IMR-90 (cell line): ENCODE data around the gene AFG3L2. TPM values are rescaled to one million over a fixed set of nuclear protein-coding genes. Genes with fewer than 3 reads are reported as not detected.

Source experiments
- ATAC-seq: fragments of 200-7000 bp; cut with Tn5 transposase; 2 replicates; pipeline ENCODE4 v1.9.1; 2020; ENCODE audit warnings: low read depth, mild to moderate bottlenecking, moderate library complexity
- BruUV-seq: library from RNA; stranded (reverse); fragments of 400-500 nt; replicated peaks from 2 replicates; lab custom pipeline; 2021; lab: Mats Ljungman, UMichigan
- CTCF ChIA-PET: fragments of 300-600 bp; formaldehyde crosslinking; extraction: SDS; loops from one replicate; lab custom pipeline; 2021; ENCODE audit warnings: antibody characterized with exemption; lab: Yijun Ruan, JAX
- POLR2A ChIA-PET: fragments of 300-600 bp; sonication (Branson Sonifier 250); formaldehyde crosslinking; loops from one replicate; lab custom pipeline; 2022; ENCODE audit warnings: antibody characterized with exemption; ENCODE audit not compliant: unreplicated experiment; lab: Charles Lee
- DNase-seq: peaks from one replicate; pipeline ENCODE4 v3.0.0; 2013
- H2AFZ ChIP-seq: replicated peaks from 2 replicates; pipeline ENCODE3; 2013; ENCODE audit warnings: low read length, mild to moderate bottlenecking; ENCODE audit not compliant: poor library complexity
- H2AK5ac ChIP-seq: 2 replicates; pipeline ENCODE4 v1.6.1; 2013; ENCODE audit warnings: low read depth, low read length, inconsistent platforms
- H2AK9ac ChIP-seq: replicated peaks from 2 replicates; pipeline ENCODE3; 2013; ENCODE audit warnings: mild to moderate bottlenecking, low read depth, low read length, moderate library complexity; ENCODE audit not compliant: poor library complexity
- H2BK120ac ChIP-seq: 2 replicates; pipeline ENCODE4 v1.6.1; 2013; ENCODE audit warnings: low read depth, low read length, inconsistent platforms
- H2BK15ac ChIP-seq: 3 replicates; pipeline ENCODE4 v1.6.1; 2013; ENCODE audit warnings: low read depth, low read length, inconsistent platforms
- H2BK20ac ChIP-seq: 2 replicates; pipeline ENCODE4 v1.6.1; 2013; ENCODE audit warnings: low read depth, mild to moderate bottlenecking, inconsistent platforms, low read length, moderate library complexity
- H2BK5ac ChIP-seq: 2 replicates; pipeline ENCODE4 v1.6.1; 2013; ENCODE audit warnings: mild to moderate bottlenecking, low read depth, low read length, inconsistent platforms; ENCODE audit not compliant: poor library complexity, severe bottlenecking
- H3K14ac ChIP-seq: replicated peaks from 2 replicates; pipeline ENCODE4 v1.6.1; 2013; ENCODE audit warnings: low read depth, low read length, inconsistent platforms
- H3K18ac ChIP-seq: 2 replicates; pipeline ENCODE4 v1.6.1; 2013; ENCODE audit warnings: low read depth, low read length, control low read depth
- H3K23ac ChIP-seq: 2 replicates; pipeline ENCODE4 v1.6.1; 2013; ENCODE audit warnings: low read depth, low read length, inconsistent platforms
- H3K27ac ChIP-seq: 2 replicates; pipeline ENCODE4 v1.5.1; 2013; ENCODE audit warnings: mild to moderate bottlenecking, control low read depth, low read length; ENCODE audit not compliant: insufficient read depth
- H3K27me3 ChIP-seq: 2 replicates; pipeline ENCODE4 v1.6.1; 2013; ENCODE audit warnings: low read length; ENCODE audit not compliant: control insufficient read depth, insufficient read depth
- H3K36me3 ChIP-seq: 2 replicates; pipeline ENCODE4 v1.6.1; 2013; ENCODE audit warnings: low read length, mixed read lengths; ENCODE audit not compliant: control insufficient read depth, insufficient read depth
- H3K4ac ChIP-seq: 2 replicates; pipeline ENCODE4 v1.6.1; 2013; ENCODE audit warnings: low read depth, low read length, inconsistent platforms
- H3K4me1 ChIP-seq: 2 replicates; pipeline ENCODE4 v1.6.1; 2013; ENCODE audit warnings: low read length, mixed read lengths; ENCODE audit not compliant: control insufficient read depth, insufficient read depth
- H3K4me2 ChIP-seq: 2 replicates; pipeline ENCODE4 v1.6.1; 2013; ENCODE audit warnings: low read depth, mild to moderate bottlenecking, control low read depth, low read length, moderate library complexity
- H3K4me3 ChIP-seq: 2 replicates; pipeline ENCODE4 v1.5.1; 2013; ENCODE audit warnings: low read depth, mild to moderate bottlenecking, control low read depth, low read length, moderate library complexity; ENCODE audit not compliant: insufficient read depth
- H3K56ac ChIP-seq: 2 replicates; pipeline ENCODE4 v1.6.1; 2013; ENCODE audit warnings: low read length, inconsistent platforms; ENCODE audit not compliant: insufficient read depth; ENCODE audit errors: extremely low read depth
- H3K79me1 ChIP-seq, 2 experiments: 2 replicates each; pipeline ENCODE4 v1.6.1; 2013; ENCODE audit warnings: low read length in 2 of 2, inconsistent platforms in 1 of 2, low read depth in 1 of 2
- H3K9ac ChIP-seq: 2 replicates; pipeline ENCODE4 v1.6.1; 2013; ENCODE audit warnings: low read depth, low read length, control low read depth
- H3K9me1 ChIP-seq: 2 replicates; pipeline ENCODE4 v1.6.1; 2013; ENCODE audit warnings: low read length, inconsistent platforms; ENCODE audit not compliant: insufficient read depth
- H3K9me3 ChIP-seq: 2 replicates; pipeline ENCODE4 v1.6.1; 2013; ENCODE audit warnings: low read length; ENCODE audit not compliant: control insufficient read depth, insufficient read depth
- H4K20me1 ChIP-seq: 2 replicates; pipeline ENCODE4 v1.6.1; 2013; ENCODE audit warnings: low read length, inconsistent platforms; ENCODE audit not compliant: insufficient read depth
- H4K5ac ChIP-seq: 2 replicates; pipeline ENCODE4 v1.6.1; 2013; ENCODE audit warnings: mild to moderate bottlenecking, low read depth, low read length, control low read depth
- H4K8ac ChIP-seq, 2 experiments: 2 replicates each; pipeline ENCODE4 v1.6.1; 2013; ENCODE audit warnings: low read depth in 2 of 2, low read length in 2 of 2, control low read depth in 1 of 2, inconsistent platforms in 1 of 2
- H4K91ac ChIP-seq: 2 replicates; pipeline ENCODE4 v1.6.1; 2013; ENCODE audit warnings: low read depth, low read length, inconsistent platforms; ENCODE audit not compliant: insufficient read depth
- BHLHE40 ChIP-seq: fragments of 150-350 bp; IDR thresholded peaks from 2 replicates; pipeline ENCODE4 v1.6.1; 2016; ENCODE audit warnings: mild to moderate bottlenecking, low read depth, low read length
- CEBPB ChIP-seq: IDR thresholded peaks from 2 replicates; pipeline ENCODE4 v1.6.1; 2012; ENCODE audit warnings: low read depth, low read length, improper control_type of control experiment
- CHD1 ChIP-seq: IDR thresholded peaks from 2 replicates; pipeline ENCODE4 v1.6.1; 2012; ENCODE audit warnings: low read depth, low read length, improper control_type of control experiment
- CTCF ChIP-seq: conservative IDR thresholded peaks from 2 replicates; pipeline ENCODE4 v1.5.1; 2012; ENCODE audit warnings: mild to moderate bottlenecking, low read depth, low read length, improper control_type of control experiment
- ELK1 ChIP-seq: fragments of 150-350 bp; IDR thresholded peaks from 2 replicates; pipeline ENCODE4 v1.6.1; 2016; ENCODE audit warnings: low read depth, mild to moderate bottlenecking, low read length, moderate library complexity, borderline replicate concordance
- FOS ChIP-seq: fragments of 150-350 bp; IDR thresholded peaks from 2 replicates; pipeline ENCODE4 v1.6.1; 2016; ENCODE audit warnings: low read depth, low read length
- MAFK ChIP-seq: IDR thresholded peaks from 2 replicates; pipeline ENCODE4 v1.6.1; 2012; ENCODE audit warnings: low read depth, low read length, improper control_type of control experiment
- MAZ ChIP-seq: IDR thresholded peaks from 2 replicates; pipeline ENCODE4 v1.6.1; 2012; ENCODE audit warnings: low read depth, mild to moderate bottlenecking, low read length, improper control_type of control experiment, moderate library complexity, borderline replicate concordance
- MXI1 ChIP-seq: IDR thresholded peaks from 2 replicates; pipeline ENCODE4 v1.6.1; 2012; ENCODE audit warnings: low read depth, mild to moderate bottlenecking, low read length, moderate library complexity, borderline replicate concordance
- NFE2L2 ChIP-seq: fragments of 150-350 bp; IDR thresholded peaks from 2 replicates; pipeline ENCODE4 v1.6.1; 2016; ENCODE audit warnings: low read depth, mild to moderate bottlenecking, low read length
- POLR2A ChIP-seq: IDR thresholded peaks from 2 replicates; pipeline ENCODE4 v1.6.1; 2012; ENCODE audit warnings: mild to moderate bottlenecking, low read depth, low read length
- RAD21 ChIP-seq: IDR thresholded peaks from 2 replicates; pipeline ENCODE4 v1.6.1; 2012; ENCODE audit warnings: low read length, improper control_type of control experiment
- RCOR1 ChIP-seq: IDR thresholded peaks from 2 replicates; pipeline ENCODE4 v1.6.1; 2012; ENCODE audit warnings: mild to moderate bottlenecking, low read length, improper control_type of control experiment; ENCODE audit not compliant: insufficient replicate concordance
- RFX5 ChIP-seq: IDR thresholded peaks from 2 replicates; pipeline ENCODE4 v1.8.0; 2012; ENCODE audit warnings: low read depth, mild to moderate bottlenecking, low read length, moderate library complexity
- USF2 ChIP-seq: fragments of 150-350 bp; IDR thresholded peaks from 2 replicates; pipeline ENCODE4 v1.6.1; 2017; ENCODE audit warnings: mild to moderate bottlenecking, antibody characterized with exemption, low read length, low read depth
- WGBS, 2 experiments: methylation state at CpG; one replicate each; pipeline versions ENCODE4 v1.1.5 to v1.1.7; 2013; ENCODE audit warnings: missing lambda C conversion rate in 2 of 2; ENCODE audit not compliant: insufficient read length in 1 of 2; ENCODE audit errors: extremely low coverage in 2 of 2; 5-methylcytosine and 5-hydroxymethylcytosine counted together
- dilution Hi-C: fragments of 300-500 bp; cut with HindIII; formaldehyde crosslinking; loops from one replicate; pipeline ENCODE4 v1.14.3; 2018; ENCODE audit warnings: low sequenced_read_pairs; ENCODE audit not compliant: unreplicated experiment
- in situ Hi-C: fragments of 300-500 bp; cut with MboI; formaldehyde crosslinking; loops from 3 replicates; pipeline ENCODE4 v1.14.3; 2019; ENCODE audit warnings: low sequenced_read_pairs, inconsistent platforms, mixed read lengths
- intact Hi-C: fragments of 100-400 bp; cut with micrococcal nuclease; formaldehyde crosslinking; loops from 2 replicates; pipeline ENCODE4 v1.10.0; 2022
- polyA plus RNA-seq, 3 experiments: library from polyadenylated mRNA; depleted of rRNA; stranded (reverse); fragments of >200 nt; gene quantifications; 2 replicates each; pipeline ENCODE4 v1.2.3, GENCODE V29; 2012; ENCODE audit warnings: low replicate concordance in 1 of 3
- total RNA-seq: library from RNA; depleted of rRNA; stranded (reverse); fragments of >200 nt; gene quantifications from 2 replicates; pipeline ENCODE4 v1.2.3, GENCODE V29; 2012

The AFG3L2 gene
- total and polyA plus RNA-seq, 2 of the 4 experiments (the other 2 are of a cell fraction), result 26.9 to 37.6 TPM

GRCh38 chr18:12334863-12335262, 42.2 kb downstream of the AFG3L2 start:
- ATAC-seq (no peak), DNase-seq (no peak)
- Histone ChIP-seq H3K4me1 (peaks cover 2% of the 10 kb centered on the region; the same call in 1 of the 2 replicates), H2AK5ac (no peak overlapping the region), H2BK15ac (no peak overlapping the region), H3K27me3 (no peaks in the 10 kb centered on the region), H3K9ac (no peak overlapping the region), H4K5ac (no peak overlapping the region), H3K9me3 (no peaks in the 10 kb centered on the region), H2BK5ac (no peak overlapping the region), H2BK20ac (no peak overlapping the region), H2AK9ac (no peak overlapping the region), H3K18ac (no peak overlapping the region), H4K8ac (no peak overlapping the region), H3K4me3 (no peak overlapping the region), H2AFZ (no peak overlapping the region), H3K4me2 (no peak overlapping the region), H3K79me1 (peaks cover 0 to 28% of the 10 kb centered on the region in 2 experiments; a peak in 2 of 4 replicates), H2BK120ac (no peak overlapping the region), H3K9me1 (peaks cover 7% of the 10 kb centered on the region; the same call in 1 of the 2 replicates), H3K36me3 (peaks cover 36% of the 10 kb centered on the region), H3K56ac (no peak overlapping the region), H4K20me1 (peaks cover 55% of the 10 kb centered on the region), H3K23ac (no peak overlapping the region), H3K27ac (no peak overlapping the region), H3K4ac (no peak overlapping the region), H4K91ac (no peak overlapping the region), H3K14ac (no peak overlapping the region)
- intact Hi-C loops (no loop called here), in situ Hi-C loops (no loop called here), dilution Hi-C loops (no loop called here)
- no CpG with 5 or more reads among the region's 2 CpGs for WGBS, 2 experiments
- no peak for TF ChIP-seq CHD1
- TF ChIP-seq ELK1, result no peak
- no peak for TF ChIP-seq RCOR1
- no peak for TF ChIP-seq CEBPB
- no peak for TF ChIP-seq RFX5
- no peak for TF ChIP-seq NFE2L2
- TF ChIP-seq CTCF, result no peak
- TF ChIP-seq FOS, result no peak
- no peak for TF ChIP-seq USF2
- no peak for TF ChIP-seq MXI1
- TF ChIP-seq MAZ, result no peak
- TF ChIP-seq MAFK, result no peak
- TF ChIP-seq POLR2A, result no peak
- TF ChIP-seq RAD21, result no peak
- TF ChIP-seq BHLHE40, result no peak
- CTCF ChIA-PET, result no interaction called here
- no TSS peak for BruUV-seq
- POLR2A ChIA-PET, result no interaction called here
